GM19351 (cell line): Measurements from ENCODE around the gene FUT2.
"Not testable (repeated sequence)": the region's sequence is repeated elsewhere in the genome, so short reads cannot be mapped to it uniquely, and the experiment has no call there.

Experiments used
- ATAC-seq: cut with Tn5 transposase; IDR thresholded peaks from one replicate; pipeline ENCODE4 v1.9.1; 2021; ENCODE audit warnings: mild to moderate bottlenecking, moderate library complexity; ENCODE audit not compliant: unreplicated experiment

The FUT2 gene

DNA sequence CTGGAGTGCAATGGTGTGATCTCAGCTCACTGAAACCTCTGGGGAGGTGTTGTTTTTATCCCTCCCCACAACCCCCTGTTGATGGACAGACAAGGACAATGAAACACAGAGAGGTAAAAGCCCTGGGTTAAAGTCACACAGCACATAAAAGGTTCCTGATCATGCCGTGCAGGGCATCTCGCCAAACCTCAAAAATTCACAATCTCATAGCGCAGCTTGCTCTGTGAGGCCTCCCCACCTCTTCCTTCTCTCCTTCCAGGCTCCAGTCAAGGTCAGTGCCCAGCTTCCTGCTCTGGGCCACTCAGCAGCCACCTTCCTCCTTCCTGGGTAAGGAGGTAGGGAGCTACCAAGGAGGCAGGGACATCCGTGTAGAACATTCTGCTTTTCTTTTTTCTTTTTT is 2.3 kb downstream of the FUT2 start:
- no peak for ATAC-seq

DNA sequence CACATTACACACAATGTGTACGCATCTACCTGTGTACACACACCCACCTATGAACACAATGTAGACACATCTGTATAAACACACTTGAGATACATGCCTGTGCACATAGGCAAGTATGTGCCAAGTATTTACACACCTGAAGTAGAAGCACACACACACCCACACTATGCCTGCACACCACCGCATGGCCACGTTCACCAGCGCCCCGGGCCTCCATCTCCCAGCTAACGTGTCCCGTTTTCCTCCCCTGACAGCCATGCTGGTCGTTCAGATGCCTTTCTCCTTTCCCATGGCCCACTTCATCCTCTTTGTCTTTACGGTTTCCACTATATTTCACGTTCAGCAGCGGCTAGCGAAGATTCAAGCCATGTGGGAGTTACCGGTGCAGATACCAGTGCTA is 6.9 kb downstream of the FUT2 start:
- ATAC-seq = no peak

DNA sequence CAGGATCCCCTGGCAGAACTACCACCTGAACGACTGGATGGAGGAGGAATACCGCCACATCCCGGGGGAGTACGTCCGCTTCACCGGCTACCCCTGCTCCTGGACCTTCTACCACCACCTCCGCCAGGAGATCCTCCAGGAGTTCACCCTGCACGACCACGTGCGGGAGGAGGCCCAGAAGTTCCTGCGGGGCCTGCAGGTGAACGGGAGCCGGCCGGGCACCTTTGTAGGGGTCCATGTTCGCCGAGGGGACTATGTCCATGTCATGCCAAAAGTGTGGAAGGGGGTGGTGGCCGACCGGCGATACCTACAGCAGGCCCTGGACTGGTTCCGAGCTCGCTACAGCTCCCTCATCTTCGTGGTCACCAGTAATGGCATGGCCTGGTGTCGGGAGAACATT is 7.5 kb downstream of the FUT2 start:
- no peak for ATAC-seq

DNA sequence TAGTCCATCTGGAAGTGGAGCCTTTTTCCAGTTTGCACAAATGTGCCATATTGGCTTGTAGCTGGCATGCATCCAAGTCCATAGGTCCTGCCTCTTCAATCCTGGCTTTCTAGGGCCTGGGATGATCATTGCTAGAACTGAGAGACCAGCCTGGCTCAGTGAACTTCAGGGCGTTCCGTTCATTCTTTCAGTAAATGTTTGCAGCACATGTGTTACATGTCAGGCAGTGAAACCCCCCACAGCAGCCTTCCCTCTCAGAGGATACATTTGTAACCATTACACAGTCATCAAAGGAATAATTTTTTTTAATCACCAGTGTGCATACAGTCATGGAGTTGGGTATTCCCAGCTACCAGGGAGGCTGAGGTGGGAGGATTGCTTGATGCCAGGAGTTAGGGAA is 9.7 kb downstream of the FUT2 start:
- ATAC-seq = no peak

DNA sequence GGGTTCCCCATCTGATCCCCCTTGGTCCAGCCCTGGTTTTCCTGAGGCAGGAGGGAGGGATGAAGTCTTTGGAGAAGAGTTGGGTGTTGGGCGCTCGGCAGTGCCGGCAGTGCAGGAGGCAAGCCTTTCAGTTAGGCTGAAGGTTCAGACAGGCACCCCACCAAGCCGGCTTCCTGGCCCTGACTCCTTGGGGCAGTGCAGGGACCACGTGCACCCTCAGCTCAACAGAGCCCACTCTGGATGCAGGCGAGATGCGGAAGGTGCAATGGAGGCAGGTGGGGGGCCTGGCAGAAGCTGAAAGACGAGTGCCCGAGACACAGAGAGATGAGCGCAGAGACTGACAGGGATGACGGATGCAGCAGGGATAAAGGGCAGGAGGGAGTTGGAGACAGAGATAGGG is 12.7 kb downstream of the FUT2 start:
- no peak for ATAC-seq

DNA sequence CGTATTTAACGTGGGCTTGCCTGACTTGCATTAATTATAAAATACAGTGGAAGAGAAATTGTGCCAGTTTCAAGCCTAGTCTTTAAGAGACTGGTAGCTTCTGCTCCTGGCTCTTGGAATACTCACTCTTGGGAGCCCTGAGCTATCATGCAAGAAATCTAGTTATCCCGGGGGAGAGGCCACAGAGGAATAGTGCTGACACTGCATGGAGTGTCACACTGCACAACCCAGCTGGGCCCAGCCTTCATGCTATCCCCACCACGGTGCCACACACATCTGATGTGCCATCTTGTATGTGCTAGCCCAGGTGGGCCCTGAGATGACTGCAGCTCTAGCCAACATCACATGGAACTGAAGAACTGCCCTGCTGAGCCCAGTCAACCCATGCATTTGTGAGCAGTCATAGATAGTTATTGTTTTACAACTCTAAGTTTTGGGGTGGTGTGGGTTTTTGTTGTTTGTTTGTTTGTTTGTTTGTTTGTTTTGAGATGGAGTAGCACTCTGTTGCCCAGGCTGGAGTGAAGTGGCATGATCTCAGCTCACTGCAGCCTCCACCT is 15.4 kb downstream of the FUT2 start:
- ATAC-seq = no peak

DNA sequence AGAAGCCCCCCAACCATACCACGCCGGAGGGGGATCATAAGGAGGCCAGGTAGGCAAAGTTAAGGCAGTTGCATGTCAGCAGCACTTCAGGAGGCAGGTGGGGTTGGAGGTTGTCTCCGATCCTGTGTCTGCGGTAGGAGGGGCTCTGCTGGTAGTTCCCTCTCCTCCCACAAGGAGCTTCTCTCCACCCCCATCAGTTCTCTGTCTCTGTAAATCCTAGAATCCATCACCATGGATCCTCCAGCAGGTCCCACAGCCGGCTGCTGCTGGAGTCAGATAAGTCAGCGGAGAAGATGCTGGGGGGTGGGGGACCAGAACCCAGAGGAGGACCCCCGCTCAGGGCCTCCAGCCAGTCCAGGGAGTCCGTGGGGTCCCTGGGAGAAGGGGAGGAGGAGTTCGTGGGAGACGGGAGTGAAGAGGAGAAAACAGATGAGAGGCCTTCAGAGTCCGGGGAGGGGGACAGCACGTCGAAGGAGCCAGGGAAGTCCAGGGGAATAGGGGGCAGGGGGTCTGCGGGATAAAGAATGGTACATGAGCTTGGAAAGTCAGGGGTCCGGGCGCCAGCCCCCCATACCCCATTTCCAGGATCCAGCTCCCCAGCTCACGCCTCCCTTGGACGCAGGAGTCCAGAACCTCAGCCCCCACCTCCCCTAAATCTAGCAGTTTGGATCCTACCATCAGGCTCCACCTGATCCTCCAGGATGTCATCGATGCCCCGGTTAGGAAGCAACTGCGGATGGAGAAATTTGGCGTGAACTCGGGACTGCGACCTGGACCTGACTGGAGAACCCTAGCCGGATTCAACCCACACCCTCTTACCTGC is 17.5 kb downstream of the FUT2 start:
- ATAC-seq = no peak

DNA sequence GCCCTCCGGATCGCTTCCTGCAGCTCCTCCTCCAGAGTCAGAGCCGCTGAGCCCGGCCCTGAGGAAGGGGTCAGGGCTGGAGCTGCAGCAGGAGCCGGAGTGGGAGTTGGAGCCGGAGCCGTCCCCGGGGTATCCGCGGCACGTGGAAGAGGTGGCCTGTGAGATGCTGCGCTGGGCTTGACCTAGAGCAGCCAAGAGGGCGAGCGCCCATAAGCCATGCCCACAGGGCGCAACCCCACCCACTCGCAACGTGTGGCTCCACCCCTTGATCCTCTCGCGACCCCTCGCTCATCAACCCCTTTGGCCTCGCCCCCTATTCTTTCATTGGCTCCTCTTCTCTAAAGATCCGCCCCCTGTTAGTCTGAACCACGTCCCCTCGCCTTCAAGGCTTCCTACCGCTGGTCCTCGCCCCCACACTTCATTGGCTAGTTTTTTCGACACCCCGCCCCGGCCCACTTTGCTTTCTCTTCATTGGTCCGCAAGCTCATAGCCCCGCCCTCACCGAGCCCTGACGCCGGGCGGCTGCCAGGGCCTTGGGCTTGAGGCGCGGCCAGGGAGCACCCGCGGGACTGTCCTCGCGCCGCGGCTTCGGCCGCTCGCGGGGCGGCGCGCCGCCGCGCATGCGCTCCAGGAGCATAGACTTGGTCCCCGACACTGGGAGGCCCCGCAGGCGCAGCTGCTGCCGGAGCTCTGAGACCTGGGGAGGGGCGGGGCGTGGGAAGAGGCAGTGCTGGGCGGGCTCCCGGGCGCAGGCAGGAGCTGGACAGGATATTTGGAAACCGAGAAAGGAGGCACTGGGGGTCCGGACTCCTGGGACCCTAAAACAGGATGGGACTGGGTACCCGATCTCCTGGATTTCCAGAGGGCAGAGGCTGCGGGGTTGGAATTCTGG is 18.3 kb downstream of the FUT2 start:
- peak; percentile 89 for ATAC-seq

DNA sequence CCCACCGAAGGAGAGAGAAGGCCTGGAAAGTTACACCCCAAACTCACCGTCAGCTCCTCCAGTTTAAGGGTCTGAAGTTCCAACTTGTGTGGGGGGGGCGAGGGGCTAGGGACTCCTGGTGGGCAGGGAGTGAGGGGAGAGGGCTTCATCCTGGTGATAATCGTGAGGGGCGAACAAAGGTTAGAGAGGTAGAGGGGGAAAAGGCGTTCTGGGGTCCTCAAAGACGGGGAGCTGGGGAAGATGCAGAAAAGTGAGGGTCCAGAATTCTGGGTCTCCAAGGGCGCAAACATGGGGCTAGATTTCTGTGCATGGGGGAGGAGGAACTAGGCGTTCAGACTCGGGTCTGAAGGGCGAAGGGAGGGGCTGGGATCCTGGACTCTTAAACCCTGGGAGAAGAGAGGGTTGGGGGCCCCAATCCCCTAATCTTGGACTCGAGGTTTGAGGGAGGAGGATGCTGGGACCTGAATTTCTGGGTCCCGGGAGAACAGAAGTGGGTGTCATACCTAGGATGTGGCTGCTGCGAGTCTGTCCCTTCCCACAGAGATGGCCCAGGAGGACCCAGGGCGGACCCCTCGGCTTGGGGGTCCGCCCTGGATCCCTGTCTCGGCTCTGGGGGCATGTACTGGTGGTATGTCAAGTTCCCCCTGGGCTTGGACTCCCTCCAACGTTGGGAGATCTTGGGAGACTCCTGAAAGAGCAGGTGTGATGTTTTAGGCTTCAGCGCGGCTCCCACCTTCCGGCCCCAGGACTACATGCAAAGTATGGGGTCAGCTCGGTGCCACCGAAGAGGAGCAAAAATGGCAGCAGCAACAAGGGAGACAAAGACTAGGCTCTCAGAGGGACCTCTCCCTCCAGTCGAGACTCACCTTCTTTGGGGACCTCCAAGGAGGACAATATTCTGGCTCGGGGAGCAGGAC is 19.2 kb downstream of the FUT2 start:
- no peak for ATAC-seq

DNA sequence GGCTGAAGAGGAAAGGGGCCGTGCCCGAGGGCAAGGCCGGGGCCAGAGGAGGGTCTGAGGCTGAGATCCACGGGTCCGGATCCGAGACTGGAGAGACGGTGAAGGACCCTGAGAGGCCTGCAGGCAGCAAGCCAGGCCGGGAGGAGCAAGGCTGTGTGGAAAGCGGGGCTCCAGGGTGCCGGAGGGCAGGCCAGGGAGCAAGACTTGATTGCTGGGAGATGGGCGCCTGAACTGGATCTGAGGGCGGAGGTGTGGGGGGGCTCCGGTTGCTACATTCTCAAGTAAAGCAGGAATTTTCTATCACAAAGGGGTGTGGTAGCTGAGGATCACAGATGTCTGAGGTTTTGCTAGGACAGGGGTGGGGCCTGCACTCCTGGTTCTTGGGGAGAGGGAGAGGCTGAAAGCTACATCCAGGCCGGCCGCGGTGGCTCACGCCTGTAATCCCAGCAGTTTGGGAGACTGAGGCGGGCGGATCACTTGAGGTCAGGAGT is 20.0 kb downstream of the FUT2 start:
- ATAC-seq = no peak

DNA sequence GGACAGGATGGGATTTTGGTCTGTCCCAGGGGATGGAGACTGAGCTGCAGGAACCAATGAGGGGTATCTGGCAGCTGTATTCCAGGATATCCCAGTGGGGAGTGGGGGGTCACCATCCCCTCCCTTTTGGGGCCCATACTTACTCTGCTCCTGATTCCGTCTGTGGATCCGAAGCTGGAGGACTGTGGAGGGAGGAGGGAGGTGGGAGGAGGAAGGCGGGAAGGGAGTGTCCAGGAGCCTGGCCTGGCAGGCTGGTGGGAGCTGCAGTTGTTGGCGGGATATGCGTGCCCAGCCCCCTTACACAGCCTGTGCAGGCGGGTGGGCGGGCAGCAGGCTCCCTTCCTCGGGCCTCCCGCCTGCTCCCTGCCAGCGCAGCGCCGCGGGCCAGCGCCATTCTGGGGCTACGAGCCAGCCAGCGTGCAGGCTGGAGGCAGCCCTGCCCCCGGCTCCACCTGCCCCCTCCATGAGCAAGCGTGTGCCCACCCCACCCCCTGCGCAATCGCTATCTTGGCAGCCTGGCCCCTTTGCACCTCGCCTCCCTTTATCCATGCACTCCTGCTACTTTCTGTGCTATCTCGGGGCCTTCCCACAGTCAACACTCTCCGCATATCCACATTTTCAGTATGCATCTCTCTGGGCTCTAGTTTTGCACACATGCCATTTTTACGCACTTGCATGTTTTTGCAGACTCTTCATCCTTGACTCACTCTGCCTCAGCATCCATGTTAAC is 21.0 kb downstream of the FUT2 start:
- no peak for ATAC-seq

DNA sequence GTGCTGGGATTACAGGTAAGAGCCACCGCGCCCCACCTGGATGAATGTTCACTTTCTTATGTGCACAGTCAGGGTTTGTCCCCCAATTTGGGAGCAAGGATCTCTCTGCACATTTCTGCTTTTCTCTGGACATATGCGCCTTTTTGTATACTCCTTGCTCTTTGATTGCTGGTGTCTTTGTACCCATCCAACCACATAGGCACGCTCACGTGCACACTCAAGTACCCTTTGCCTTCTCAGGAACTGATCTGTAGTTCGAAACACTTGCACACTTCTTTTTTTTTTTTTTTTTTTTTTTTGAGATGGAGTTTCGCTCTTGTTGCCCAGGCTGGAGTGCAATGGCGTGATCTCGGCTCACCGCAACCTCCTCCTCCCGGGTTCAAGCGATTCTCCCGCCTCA is 22.3 kb downstream of the FUT2 start:
- not testable (repeated sequence) for ATAC-seq

DNA sequence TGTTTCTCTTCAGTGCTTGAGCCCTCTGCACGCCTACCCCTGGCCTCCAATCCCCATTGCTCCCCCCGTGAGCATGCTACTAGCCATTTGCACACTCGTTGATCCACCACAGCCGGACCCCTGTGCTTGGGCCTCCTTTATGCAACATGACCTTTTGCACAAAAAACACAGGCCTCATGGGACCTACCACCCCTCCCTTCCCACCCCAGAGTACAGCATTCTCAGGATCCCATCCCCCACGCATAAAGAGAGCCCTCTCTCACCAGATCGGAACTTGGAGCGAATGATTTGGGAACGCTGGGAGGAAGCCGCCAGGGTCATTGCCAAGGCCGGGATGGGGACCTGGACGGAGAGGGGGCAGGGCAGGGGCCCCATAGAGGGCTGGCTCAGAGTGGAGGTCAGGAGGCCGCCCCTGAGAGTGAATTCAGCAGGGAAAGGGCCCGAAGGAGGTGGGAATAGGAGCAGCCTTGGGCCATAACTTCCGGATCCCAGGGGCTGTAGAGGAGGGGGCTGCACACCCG is 23.0 kb downstream of the FUT2 start:
- ATAC-seq = no peak

DNA sequence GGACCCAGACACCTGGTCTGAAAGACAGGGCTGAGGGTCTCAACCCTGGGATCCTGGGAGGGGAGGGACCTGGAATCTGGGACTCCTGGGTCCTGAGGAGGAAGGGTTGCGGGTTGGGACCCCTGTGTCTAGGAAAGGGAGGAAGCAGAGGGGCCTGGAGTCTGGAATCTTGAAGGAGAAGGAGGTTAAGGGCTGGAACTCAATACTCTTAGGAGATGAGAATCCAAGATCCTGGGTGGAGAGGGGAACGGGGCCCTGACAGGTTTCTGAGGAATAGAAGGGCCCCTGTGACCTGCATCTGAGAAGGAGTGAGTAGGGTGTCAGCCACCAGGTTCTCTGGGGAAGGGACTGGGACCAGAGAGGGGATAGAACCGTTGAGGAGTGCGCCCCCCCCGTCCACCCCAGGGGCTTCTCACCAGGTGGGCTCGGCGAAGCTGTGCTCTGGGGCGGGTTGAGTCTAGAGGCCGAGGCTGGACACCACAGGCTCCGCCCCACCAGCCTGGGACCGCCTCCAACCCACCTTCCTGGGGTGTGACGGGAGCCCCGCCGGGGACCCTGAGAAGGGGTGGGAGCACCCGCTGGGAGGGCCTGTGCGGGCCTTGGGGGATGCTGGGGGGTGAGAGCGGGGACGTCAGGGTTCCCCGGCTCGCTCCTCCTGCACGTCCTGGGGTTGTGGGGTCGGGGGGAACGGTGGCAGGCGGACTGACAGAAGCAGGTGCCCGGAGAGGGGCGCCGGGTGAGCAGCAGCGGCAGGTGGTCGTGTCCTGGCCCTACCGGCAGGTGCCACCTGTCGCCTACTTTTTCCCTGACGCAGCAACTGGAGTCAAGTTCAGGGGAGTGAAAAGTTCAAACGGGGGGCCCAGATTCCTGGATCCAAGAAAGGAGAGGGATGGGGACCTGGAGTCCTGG is 23.7 kb downstream of the FUT2 start, which contains the start of gene MAMSTR:
MAMSTR (minus strand) TSS at position 463 of the 909 bp plus-strand sequence. CDS start 694 bp downstream, outside the sequence.
- no peak for ATAC-seq

DNA sequence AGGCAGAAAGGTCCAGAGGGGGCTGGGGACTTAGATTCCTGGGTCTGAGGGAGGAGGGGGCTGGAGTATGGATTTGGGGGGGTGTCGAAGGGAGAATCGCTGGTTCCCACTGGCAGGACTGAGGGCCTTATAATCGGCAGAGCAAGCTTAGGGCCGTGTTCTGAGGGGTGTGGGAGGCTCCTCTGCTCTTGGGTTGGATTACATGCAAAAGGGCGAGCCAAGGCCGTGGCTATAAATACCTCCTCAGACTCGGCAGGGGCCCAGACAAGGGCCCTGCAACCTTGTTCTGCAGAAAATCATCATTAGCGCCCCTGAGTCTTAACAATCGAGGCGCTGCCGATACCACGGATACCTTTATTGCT is 24.5 kb downstream of the FUT2 start:
- ATAC-seq = peak; percentile 23

DNA sequence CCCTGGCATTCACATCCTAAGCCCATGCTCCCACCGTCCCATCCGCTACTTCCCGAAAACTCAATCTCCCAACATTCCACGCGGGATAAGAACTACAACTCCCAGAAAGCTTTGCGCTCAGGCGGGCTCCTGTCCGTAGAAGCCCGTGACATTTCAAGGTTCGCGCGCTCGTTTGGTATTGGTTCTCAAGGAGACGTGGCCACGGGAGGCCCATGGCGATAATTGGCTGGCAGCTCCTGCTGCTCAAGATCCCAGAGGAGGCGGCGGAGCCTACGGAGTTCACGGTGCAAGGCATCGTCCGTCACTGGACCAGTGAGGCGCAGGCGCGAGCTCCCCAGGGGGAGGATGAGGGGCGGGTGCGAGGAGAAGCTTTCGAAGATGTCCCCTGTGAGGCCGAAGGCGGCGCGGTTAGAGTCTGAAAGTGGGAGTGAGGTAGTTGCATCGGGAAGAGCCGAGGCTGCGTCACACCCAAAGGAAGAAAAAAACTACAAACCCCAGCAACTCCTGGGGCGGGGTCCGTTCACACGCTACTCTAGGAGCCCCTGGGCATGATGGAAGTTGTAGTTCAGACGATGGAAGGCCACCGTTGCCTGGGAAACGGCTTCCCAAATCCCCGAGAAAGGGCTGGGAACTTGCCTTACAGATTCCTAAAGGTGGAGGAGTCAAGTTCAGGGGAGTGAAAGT is 25.0 kb downstream of the FUT2 start:
- ATAC-seq = peak; percentile 80

DNA sequence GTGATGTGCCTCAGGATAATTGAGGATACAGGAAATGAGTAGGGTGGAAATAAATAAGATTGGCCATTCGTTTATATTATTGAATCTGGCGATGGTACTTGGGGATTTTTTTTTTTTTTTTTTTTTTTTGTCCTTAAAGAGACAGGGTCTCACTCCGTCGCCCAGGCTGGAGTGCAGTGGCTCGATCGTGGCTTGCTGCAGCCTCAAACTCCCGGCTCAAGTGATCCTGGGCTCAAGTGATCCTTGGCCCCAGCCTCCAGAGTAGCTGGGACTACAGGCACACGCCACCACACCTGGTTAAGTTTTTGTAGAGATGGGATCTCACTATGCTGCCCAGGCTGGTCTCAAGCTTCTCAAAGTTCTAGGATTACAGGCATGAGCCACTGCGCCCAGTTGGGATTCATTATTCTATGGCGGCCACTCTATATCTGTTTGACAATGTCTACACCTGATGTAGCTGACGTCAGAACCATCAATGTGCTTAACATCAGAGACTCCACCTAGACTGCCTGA is 26.5 kb downstream of the FUT2 start:
- ATAC-seq = no peak
